Measurements from ENCODE around the gene PDE4B.

PDE4B gene

GRCh38 chr1:66143651-66144050, 351.0 kb downstream of the PDE4B start:
- DNase-seq, result no peak

- DNase-seq, result no peak
Measured at GRCh38 chr1:66147226-66147835, 354.6 kb downstream of the PDE4B start.

- no peak for DNase-seq
Measured at GRCh38 chr1:66152034-66152433, 359.3 kb downstream of the PDE4B start.

GRCh38 chr1:66154394-66154793, 361.7 kb downstream of the PDE4B start:
- no peak for DNase-seq

GRCh38 chr1:66156144-66156543, 363.4 kb downstream of the PDE4B start:
- no peak for DNase-seq

GRCh38 chr1:66159800-66160199, 367.1 kb downstream of the PDE4B start:
- DNase-seq, result no peak

- DNase-seq, result no peak
Measured at GRCh38 chr1:66160719-66161118, 368.0 kb downstream of the PDE4B start.

GRCh38 chr1:66166753-66167152, 374.1 kb downstream of the PDE4B start:
- DNase-seq, result no peak

- no peak for DNase-seq
Measured at GRCh38 chr1:66167267-66167666, 374.6 kb downstream of the PDE4B start.

GRCh38 chr1:66168467-66168887, 375.8 kb downstream of the PDE4B start:
- no peak for DNase-seq

GRCh38 chr1:66168948-66169671, 376.4 kb downstream of the PDE4B start:
- DNase-seq, result peak; percentile 28 to 67

- DNase-seq, result no peak
Measured at GRCh38 chr1:66172272-66172671, 379.6 kb downstream of the PDE4B start.

GRCh38 chr1:66175098-66175497, 382.4 kb downstream of the PDE4B start:
- DNase-seq, result peak in 1 of 2 experiments; percentile 56

GRCh38 chr1:66175581-66175980, 382.9 kb downstream of the PDE4B start:
- DNase-seq, result no peak

GRCh38 chr1:66176012-66176715, 383.5 kb downstream of the PDE4B start:
- no peak for DNase-seq

- DNase-seq, result peak in 1 of 2 experiments; percentile 0
Measured at GRCh38 chr1:66176832-66177231, 384.1 kb downstream of the PDE4B start.

GRCh38 chr1:66177510-66177909, 384.8 kb downstream of the PDE4B start:
- no peak for DNase-seq

- DNase-seq, result no peak
Measured at GRCh38 chr1:66182026-66182425, 389.3 kb downstream of the PDE4B start.

GRCh38 chr1:66182551-66183178, 390.0 kb downstream of the PDE4B start:
- DNase-seq, result peak in 1 of 2 experiments; percentile 32

- DNase-seq, result no peak
Measured at GRCh38 chr1:66183400-66183799, 390.7 kb downstream of the PDE4B start.

GRCh38 chr1:66197120-66197519, 404.4 kb downstream of the PDE4B start:
- no peak for DNase-seq

- DNase-seq, result no peak
Measured at GRCh38 chr1:66197785-66198184, 405.1 kb downstream of the PDE4B start.

GRCh38 chr1:66206563-66207144, 414.0 kb downstream of the PDE4B start:
- DNase-seq, result no peak

All from NCI-H2081 (cell line).